DMS114 treated with DMSO at 0.1 percent for 48 hours (cell line): ENCODE measurements around the gene FAR2.
A peak's percentile ranks its signal among the peaks of the same experiment; 100 is the strongest.

Experiments
- DNase-seq: peaks from one replicate; lab custom pipeline; 2025; ENCODE audit not compliant: unreplicated experiment; lab: John Stamatoyannopoulos, UW

Gene FAR2

GRCh38 chr12:29201746-29202145, 52.7 kb downstream of the FAR2 start:
- DNase-seq = no peak

GRCh38 chr12:29204521-29204920, 55.4 kb downstream of the FAR2 start:
- no peak for DNase-seq

GRCh38 chr12:29207120-29207519, 58.0 kb downstream of the FAR2 start:
- no peak for DNase-seq

- no peak for DNase-seq
Observed at GRCh38 chr12:29208060-29208459, 59.0 kb downstream of the FAR2 start.

GRCh38 chr12:29208936-29209701, 60.0 kb downstream of the FAR2 start:
- no peak for DNase-seq

- DNase-seq = no peak
Observed at GRCh38 chr12:29211696-29212095, 62.6 kb downstream of the FAR2 start.

GRCh38 chr12:29212682-29213403, 63.8 kb downstream of the FAR2 start:
- DNase-seq = no peak

GRCh38 chr12:29216266-29216665, 67.2 kb downstream of the FAR2 start:
- DNase-seq = no peak

- DNase-seq = no peak
Observed at GRCh38 chr12:29216797-29217575, 67.9 kb downstream of the FAR2 start.

- peak; percentile 68 for DNase-seq
Observed at GRCh38 chr12:29220632-29221336, 71.7 kb downstream of the FAR2 start.

GRCh38 chr12:29222200-29222599, 73.1 kb downstream of the FAR2 start:
- no peak for DNase-seq

GRCh38 chr12:29223426-29223825, 74.3 kb downstream of the FAR2 start:
- DNase-seq = no peak

- DNase-seq = no peak
Observed at GRCh38 chr12:29223956-29224543, 75.0 kb downstream of the FAR2 start.

GRCh38 chr12:29224572-29224971, 75.5 kb downstream of the FAR2 start:
- DNase-seq = no peak

GRCh38 chr12:29225834-29226233, 76.8 kb downstream of the FAR2 start:
- no peak for DNase-seq

- no peak for DNase-seq
Observed at GRCh38 chr12:29226616-29227015, 77.5 kb downstream of the FAR2 start.

GRCh38 chr12:29228474-29229157, 79.5 kb downstream of the FAR2 start:
- no peak for DNase-seq

- no peak for DNase-seq
Observed at GRCh38 chr12:29229158-29229505, 80.1 kb downstream of the FAR2 start.

- no peak for DNase-seq
Observed at GRCh38 chr12:29229937-29230336, 80.9 kb downstream of the FAR2 start.
